ENCODE results near the gene PANK4. TPM values are rescaled to one million over a fixed set of nuclear protein-coding genes. Genes with fewer than 3 reads are reported as not detected.

The PANK4 gene
- total and polyA plus RNA-seq, 10 of the 15 experiments (the other 5 are each of a cell fraction or from before 2014, with no cell fraction given), result 0.35 to 38.0 (median 18.6) TPM

DNA sequence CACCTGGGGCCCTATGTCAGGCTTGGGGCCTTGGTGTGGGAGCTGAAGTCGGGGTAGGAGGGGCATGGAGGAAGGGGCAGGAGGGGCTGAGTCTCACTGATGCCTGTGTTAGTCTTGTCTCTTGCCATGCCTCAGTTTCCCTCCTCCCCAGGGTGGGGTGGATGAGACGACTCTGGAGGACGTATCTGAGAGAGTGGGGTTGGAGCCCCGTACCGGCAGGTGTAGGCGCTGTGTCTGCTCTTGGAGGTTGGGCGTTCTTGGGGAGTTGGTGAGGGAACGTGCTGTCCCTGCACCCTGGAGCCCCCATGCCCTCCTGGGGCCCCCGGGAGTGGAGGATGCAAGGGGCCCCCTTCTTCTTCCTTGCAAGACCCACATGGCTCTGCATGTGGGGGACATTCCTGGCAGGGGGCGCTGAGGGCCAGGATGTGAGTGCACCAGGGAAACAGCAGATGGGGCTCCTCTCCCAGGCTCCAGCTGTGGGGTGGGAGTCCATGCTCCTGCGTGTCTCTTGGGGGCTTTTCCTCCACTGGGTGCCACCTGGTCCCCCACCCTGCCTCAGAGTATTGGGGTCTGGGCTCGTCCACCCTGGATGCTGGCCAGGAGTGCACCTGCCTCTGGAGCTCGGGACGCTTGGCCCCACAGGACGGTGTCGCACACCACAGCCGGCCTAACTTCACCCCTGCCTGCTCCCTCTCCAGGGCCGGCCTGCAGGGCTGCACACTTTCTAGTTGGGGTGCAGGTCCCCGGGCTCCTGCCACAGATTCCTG lies 28.4 kb upstream of the PANK4 start (continued):
- TF ChIP-seq RELB (IDR thresholded peaks at IDR 0.05; ENCODE audit: low read depth), result 0 out of 2 replicates have a peak, but pooled peaks have one; percentile 11
- TF ChIP-seq USF2 (IDR thresholded peaks at IDR 0.05; ENCODE audit: borderline replicate concordance, low read depth, low read length), result no peak
- TF ChIP-seq NBN (IDR thresholded peaks at IDR 0.05), result 0 out of 2 replicates have a peak, but pooled peaks have one; percentile 17
- peak; percentile 47; the same call in 1 of the 2 replicates for TF ChIP-seq YY1 (IDR thresholded peaks at IDR 0.05; ENCODE audit: low read depth, low read length)
- peak; percentile 45; the same call in 1 of the 2 replicates for TF ChIP-seq LARP7 (IDR thresholded peaks at IDR 0.05)
- no peak for TF ChIP-seq NRF1 (conservative IDR thresholded peaks at IDR 0.05; ENCODE audit: low read depth, low read length)
- TF ChIP-seq SMARCA5 (IDR thresholded peaks at IDR 0.05), result peak; percentile 62; the same call in 1 of the 2 replicates
- 0 out of 2 replicates have a peak, but pooled peaks have one; percentile 21 for TF ChIP-seq RUNX3 (IDR thresholded peaks at IDR 0.05; ENCODE audit: low read length)
- no peak for TF ChIP-seq CREB1 (IDR thresholded peaks at IDR 0.05; ENCODE audit: low read depth)
- TF ChIP-seq MTA3 (IDR thresholded peaks at IDR 0.05; ENCODE audit: borderline replicate concordance, low read length), result no peak
- peak; percentile 77 to 94 (median 80) for TF ChIP-seq CTCF (IDR thresholded peaks at IDR 0.05 in 2 of 3, conservative IDR thresholded peaks at IDR 0.05 in 1 of 3; ENCODE audit: control insufficient read depth in 2 of 3, extremely low read depth in 1 of 3, insufficient read depth in 1 of 3, low read depth in 3 of 3, low read length in 3 of 3)
- TF ChIP-seq TARDBP (IDR thresholded peaks at IDR 0.05; ENCODE audit: borderline replicate concordance), result 0 out of 2 replicates have a peak, but pooled peaks have one; percentile 50
- no peak for TF ChIP-seq ZSCAN29 (IDR thresholded peaks at IDR 0.05)
- TF ChIP-seq EP300 (IDR thresholded peaks at IDR 0.05; ENCODE audit: borderline replicate concordance in 1 of 2, control insufficient read depth in 1 of 2, low read depth in 2 of 2, low read length in 2 of 2), result no peak
- peak; percentile 13; the same call in 1 of the 2 replicates for TF ChIP-seq PAX5 (IDR thresholded peaks at IDR 0.05; ENCODE audit: borderline replicate concordance, low read depth, low read length)
- TF ChIP-seq, protein P1, sequence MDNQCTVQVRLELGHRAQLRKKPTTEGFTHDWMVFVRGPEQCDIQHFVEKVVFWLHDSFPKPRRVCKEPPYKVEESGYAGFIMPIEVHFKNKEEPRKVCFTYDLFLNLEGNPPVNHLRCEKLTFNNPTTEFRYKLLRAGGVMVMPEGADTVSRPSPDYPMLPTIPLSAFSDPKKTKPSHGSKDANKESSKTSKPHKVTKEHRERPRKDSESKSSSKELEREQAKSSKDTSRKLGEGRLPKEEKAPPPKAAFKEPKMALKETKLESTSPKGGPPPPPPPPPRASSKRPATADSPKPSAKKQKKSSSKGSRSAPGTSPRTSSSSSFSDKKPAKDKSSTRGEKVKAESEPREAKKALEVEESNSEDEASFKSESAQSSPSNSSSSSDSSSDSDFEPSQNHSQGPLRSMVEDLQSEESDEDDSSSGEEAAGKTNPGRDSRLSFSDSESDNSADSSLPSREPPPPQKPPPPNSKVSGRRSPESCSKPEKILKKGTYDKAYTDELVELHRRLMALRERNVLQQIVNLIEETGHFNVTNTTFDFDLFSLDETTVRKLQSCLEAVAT (IDR thresholded peaks at IDR 0.05), result peak; percentile 96
- 0 out of 2 replicates have a peak, but pooled peaks have one; percentile 45 for TF ChIP-seq TBL1XR1 (IDR thresholded peaks at IDR 0.05; ENCODE audit: low read depth, low read length)
- peak; percentile 86 for TF ChIP-seq SMC3 (IDR thresholded peaks at IDR 0.05; ENCODE audit: borderline replicate concordance, low read length)
- TF ChIP-seq SREBF1 (IDR thresholded peaks at IDR 0.05; ENCODE audit: low read length), result no peak
- TF ChIP-seq NFIC (IDR thresholded peaks at IDR 0.05; ENCODE audit: low read depth, low read length), result no peak
- no peak for TF ChIP-seq STAT3 (IDR thresholded peaks at IDR 0.05; ENCODE audit: low read depth, low read length)

Data from GM12878 (cell line).